Neural progenitor cell (in vitro differentiated cells): ENCODE results near the gene KRT77.

Experiments used
- CTCF ChIP-seq: fragments of 200-600 bp; sonication (generic); IDR thresholded peaks from 2 replicates; pipeline ENCODE4 v1.5.1; 2017; ENCODE audit warnings: antibody characterized with exemption, mild to moderate bottlenecking
- EZH2 ChIP-seq: fragments of 200-600 bp; sonication (generic); IDR thresholded peaks from 2 replicates; pipeline ENCODE4 v1.6.1; 2017; ENCODE audit warnings: antibody characterized with exemption, mild to moderate bottlenecking, moderate library complexity
- EZH2phosphoT487 ChIP-seq: fragments of 200-600 bp; sonication (generic); IDR thresholded peaks from 2 replicates; pipeline ENCODE4 v1.6.1; 2017; ENCODE audit warnings: antibody characterized with exemption

GRCh38 chr12:52649066-52649465 is 54.3 kb downstream of the KRT77 start:
- TF ChIP-seq EZH2 (no peak), CTCF (no peak), EZH2phosphoT487 (no peak)
